Spinal cord (tissue), 10 donors: ENCODE data around the gene CNNM2. TPM values are rescaled to one million over a fixed set of nuclear protein-coding genes. Genes with fewer than 3 reads are reported as not detected.

Experiments used
- DNase-seq, 6 donors: peaks; one replicate each; pipeline versions ENCODE4 v3.0.0 to v3.0.0-alpha.2; 2013 to 2015; ENCODE audit warnings: low spot score in 6 of 6, low read depth in 4 of 6
- H3K27ac ChIP-seq: one replicate; pipeline ENCODE4 v1.5.1; 2013; ENCODE audit warnings: low read depth, low read length, control low read depth
- H3K27me3 ChIP-seq: one replicate; pipeline ENCODE4 v1.6.1; 2013; ENCODE audit warnings: low read length; ENCODE audit not compliant: control insufficient read depth, insufficient read depth
- H3K36me3 ChIP-seq: one replicate; pipeline ENCODE4 v1.6.1; 2013; ENCODE audit warnings: low read length; ENCODE audit not compliant: control insufficient read depth, insufficient read depth
- H3K4me1 ChIP-seq: one replicate; pipeline ENCODE4 v1.6.1; 2013; ENCODE audit warnings: low read length; ENCODE audit not compliant: control insufficient read depth, insufficient read depth
- H3K4me3 ChIP-seq: one replicate; pipeline ENCODE4 v1.5.1; 2013; ENCODE audit warnings: low read depth, low read length, control low read depth
- H3K9me3 ChIP-seq: one replicate; pipeline ENCODE4 v1.6.1; 2013; ENCODE audit warnings: low read length; ENCODE audit not compliant: control insufficient read depth, insufficient read depth
- WGBS: methylation state at CpG from one replicate; pipeline ENCODE4 v1.1.5; 2013; ENCODE audit warnings: missing lambda C conversion rate; ENCODE audit not compliant: insufficient coverage; 5-methylcytosine and 5-hydroxymethylcytosine counted together
- polyA plus RNA-seq, 2 donors: library from polyadenylated mRNA; unstranded; fragments of 120-200 nt; gene quantifications; one replicate each; pipeline ENCODE4 v1.2.1, GENCODE V29; 2013; ENCODE audit not compliant: insufficient read length in 2 of 2
- total RNA-seq, 2 donors: library from RNA; depleted of rRNA in 1 of 2; stranded (reverse); fragments of 120-200 nt in 1 of 2; fragments of >200 nt in 1 of 2; gene quantifications; one replicate each; pipeline versions ENCODE4 v1.2.3 to v1.2.4, GENCODE V29; 2013 to 2014
- donor health status: healthy.

CNNM2 gene
- total and polyA plus RNA-seq, 4 donors, result 9.5 to 13.8 (median 12.8) TPM

- Histone ChIP-seq H3K9me3 (no peaks in the 10 kb centered on the region), H3K27ac (no peak overlapping the region), H3K4me3 (no peak overlapping the region), H3K4me1 (no peaks in the 10 kb centered on the region), H3K36me3 (no peaks in the 10 kb centered on the region), H3K27me3 (no peaks in the 10 kb centered on the region)
- no peak for DNase-seq
- 62% methylated on average over 3 of the region's 5 CpGs for WGBS
These were observed 88.9 kb downstream of the CNNM2 start for GRCh38 chr10:103007017-103007416.

- no peaks in the 10 kb centered on the region for H3K4me1 ChIP-seq
- WGBS, result 58% methylated on average over 5 of the region's 5 CpGs
- H3K9me3 ChIP-seq, result no peaks in the 10 kb centered on the region
- H3K27me3 ChIP-seq, result no peaks in the 10 kb centered on the region
- no peaks in the 10 kb centered on the region for H3K36me3 ChIP-seq
- DNase-seq, result peak in 2 of 6 donors; percentile 5 to 79
- no peak overlapping the region for H3K4me3 ChIP-seq
- H3K27ac ChIP-seq, result no peak overlapping the region
These were observed 95.3 kb downstream of the CNNM2 start for GRCh38 chr10:103013416-103013815.

DNA sequence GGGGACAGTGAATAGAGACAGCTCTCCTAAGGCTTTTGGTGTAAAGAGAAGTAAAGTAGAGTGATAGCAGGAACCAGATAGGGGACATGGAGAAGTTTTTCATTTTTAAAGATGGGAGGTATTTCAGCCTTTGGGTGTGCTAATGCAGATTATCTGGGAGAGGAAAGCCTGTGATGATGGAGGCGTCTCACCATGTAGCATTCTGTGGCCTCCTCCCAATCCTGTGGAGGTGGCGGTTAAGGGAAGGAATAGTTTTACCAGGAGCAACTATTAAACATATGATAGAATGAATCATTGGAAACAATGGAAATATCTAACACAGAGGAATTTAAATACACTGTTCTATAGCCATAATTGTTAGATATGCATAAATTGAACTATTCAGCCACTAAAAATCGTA, 101.3 kb downstream of the CNNM2 start:
- no peak for DNase-seq

DNA sequence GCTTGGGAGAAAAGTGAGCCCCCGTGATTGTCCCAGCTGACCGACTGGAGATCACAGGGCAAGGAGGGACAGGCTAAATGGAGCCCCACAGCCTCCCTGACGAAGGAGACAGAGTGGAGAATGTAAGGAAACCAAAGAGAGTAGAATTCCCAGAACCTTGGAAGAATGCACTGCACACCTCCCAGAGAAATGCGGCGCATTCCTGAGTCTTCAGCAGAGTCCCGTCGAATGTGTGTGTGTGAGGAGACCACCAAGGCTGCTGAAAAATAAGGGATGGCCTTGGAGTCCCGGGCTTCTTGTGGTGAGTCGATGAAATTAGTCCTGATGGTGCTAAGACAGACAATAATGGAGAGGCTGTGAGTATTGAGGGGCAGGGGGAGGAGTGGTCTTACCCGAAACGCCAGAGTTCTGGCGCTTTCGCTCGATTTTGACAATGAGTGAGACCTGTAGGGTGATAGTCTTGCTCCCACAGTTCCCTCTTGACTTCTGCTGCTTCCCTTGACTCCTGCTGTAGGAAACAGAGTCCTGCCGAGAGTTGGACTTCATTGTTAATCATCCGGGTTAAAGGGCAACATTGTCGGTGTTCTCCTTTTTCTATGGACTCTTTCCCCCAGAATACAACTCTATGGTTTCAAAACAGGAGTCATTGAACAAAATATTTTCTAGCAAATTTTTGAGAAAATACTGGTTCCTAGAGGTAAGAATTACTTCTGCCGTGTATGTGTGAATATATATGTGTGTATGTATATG, 103.2 kb downstream of the CNNM2 start:
- Histone ChIP-seq H3K27me3 (no peaks in the 10 kb centered on the region), H3K36me3 (no peaks in the 10 kb centered on the region), H3K4me1 (no peaks in the 10 kb centered on the region), H3K9me3 (no peaks in the 10 kb centered on the region), H3K27ac (no peak overlapping the region), H3K4me3 (no peak overlapping the region)
- no peak for DNase-seq
- WGBS, result 87% methylated on average over 16 of the region's 18 CpGs

More for the DNA sequence above, 101.3 kb downstream of the CNNM2 start:
- WGBS, result no CpG with 5 or more reads among the region's 3 CpGs
- H3K27ac ChIP-seq, result no peak overlapping the region
- H3K4me3 ChIP-seq, result no peak overlapping the region
- H3K27me3 ChIP-seq, result no peaks in the 10 kb centered on the region
- no peaks in the 10 kb centered on the region for H3K9me3 ChIP-seq
- no peaks in the 10 kb centered on the region for H3K36me3 ChIP-seq
- no peaks in the 10 kb centered on the region for H3K4me1 ChIP-seq

- no peak overlapping the region for H3K27ac ChIP-seq
- WGBS, result no CpG with 5 or more reads among the region's 5 CpGs
These were observed 103.8 kb downstream of the CNNM2 start for GRCh38 chr10:103021900-103022293.

DNA sequence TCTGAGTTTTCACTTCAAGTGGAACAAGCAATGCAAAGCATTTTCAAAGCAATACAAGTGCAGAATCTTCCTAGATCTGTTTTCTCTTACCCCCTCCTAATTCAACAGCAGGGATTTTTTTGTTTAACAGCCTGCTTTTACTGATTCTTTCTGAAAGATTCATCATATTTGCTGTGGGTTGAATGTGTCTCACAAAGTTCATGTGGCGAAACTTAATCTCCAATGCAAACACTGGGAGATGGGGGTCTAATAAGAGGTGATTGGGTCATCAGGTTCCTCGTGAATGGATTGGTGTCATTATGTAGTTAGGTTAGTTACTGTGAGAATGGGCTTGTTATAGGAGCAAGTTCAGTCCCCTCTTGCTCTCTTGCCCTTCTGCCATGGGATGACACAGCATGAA, 107.6 kb downstream of the CNNM2 start:
- DNase-seq, result no peak
- H3K4me1 ChIP-seq, result no peaks in the 10 kb centered on the region
- no peaks in the 10 kb centered on the region for H3K36me3 ChIP-seq
- no peak overlapping the region for H3K27ac ChIP-seq
- no peaks in the 10 kb centered on the region for H3K9me3 ChIP-seq
- H3K27me3 ChIP-seq, result no peaks in the 10 kb centered on the region
- no peak overlapping the region for H3K4me3 ChIP-seq
- WGBS, result no CpG with 5 or more reads among the region's 2 CpGs

More at GRCh38 chr10:103021900-103022293, 103.8 kb downstream of the CNNM2 start:
- no peaks in the 10 kb centered on the region for H3K9me3 ChIP-seq
- no peaks in the 10 kb centered on the region for H3K27me3 ChIP-seq
- no peak overlapping the region for H3K4me3 ChIP-seq
- DNase-seq, result no peak
- H3K36me3 ChIP-seq, result no peaks in the 10 kb centered on the region
- H3K4me1 ChIP-seq, result no peaks in the 10 kb centered on the region

GRCh38 chr10:103038570-103038969, 120.5 kb downstream of the CNNM2 start:
- H3K27ac ChIP-seq, result no peak overlapping the region
- no peaks in the 10 kb centered on the region for H3K4me1 ChIP-seq
- DNase-seq, result no peak
- 60% methylated on average over 1 of the region's 2 CpGs for WGBS
- no peaks in the 10 kb centered on the region for H3K9me3 ChIP-seq
- H3K27me3 ChIP-seq, result no peaks in the 10 kb centered on the region
- no peak overlapping the region for H3K4me3 ChIP-seq
- H3K36me3 ChIP-seq, result no peaks in the 10 kb centered on the region

DNA sequence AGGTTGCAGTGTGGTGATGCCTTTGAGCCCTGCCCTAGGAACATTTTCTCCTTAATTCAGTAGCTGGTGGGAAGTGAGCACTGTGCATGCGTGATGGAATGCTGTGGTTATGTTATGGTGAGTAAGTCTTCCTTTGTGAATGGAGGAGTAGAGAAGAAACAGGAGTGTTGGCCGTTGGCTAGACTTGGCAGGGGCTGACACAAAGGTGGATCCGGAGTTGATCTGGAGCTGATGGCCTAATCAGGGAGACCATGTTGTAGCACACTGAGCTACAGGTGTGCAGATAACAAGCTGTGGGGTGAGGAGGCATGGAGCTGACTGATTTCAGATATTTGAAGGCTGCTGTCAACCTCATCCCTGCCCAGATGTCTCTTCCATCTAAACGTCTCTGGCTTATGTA, 122.3 kb downstream of the CNNM2 start:
- H3K4me3 ChIP-seq, result no peak overlapping the region
- no peaks in the 10 kb centered on the region for H3K9me3 ChIP-seq
- no peak for DNase-seq
- H3K36me3 ChIP-seq, result no peaks in the 10 kb centered on the region
- H3K27ac ChIP-seq, result no peak overlapping the region
- 94% methylated on average over 4 of the region's 4 CpGs for WGBS
- no peaks in the 10 kb centered on the region for H3K27me3 ChIP-seq
- H3K4me1 ChIP-seq, result no peaks in the 10 kb centered on the region

DNA sequence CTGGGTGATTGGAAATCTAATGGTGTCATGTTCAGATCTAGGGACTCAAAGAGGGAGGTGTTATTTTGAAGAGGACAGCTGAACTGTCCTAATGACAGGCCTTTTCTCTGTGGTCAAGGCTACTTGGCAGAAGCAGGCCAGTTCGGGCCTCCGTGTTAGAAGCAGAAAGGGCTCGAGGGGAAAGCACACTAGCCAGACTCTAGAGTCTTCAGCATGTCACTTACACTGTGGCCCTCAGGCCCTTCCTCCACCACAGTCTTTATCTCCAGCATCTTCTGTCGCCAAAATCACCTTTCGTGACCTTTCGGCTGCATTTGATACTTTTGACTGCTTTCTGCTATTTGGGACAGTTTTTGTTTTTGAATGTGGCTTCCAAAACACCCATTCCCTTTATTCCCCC, 123.3 kb downstream of the CNNM2 start:
- Histone ChIP-seq H3K27me3 (no peaks in the 10 kb centered on the region), H3K4me1 (no peaks in the 10 kb centered on the region), H3K27ac (no peak overlapping the region), H3K4me3 (no peak overlapping the region), H3K9me3 (no peaks in the 10 kb centered on the region), H3K36me3 (no peaks in the 10 kb centered on the region)
- no CpG with 5 or more reads among the region's 6 CpGs for WGBS
- DNase-seq, result no peak

GRCh38 chr10:103042129-103042528, 124.0 kb downstream of the CNNM2 start:
- 70% methylated on average over 5 of the region's 5 CpGs for WGBS
- no peak overlapping the region for H3K4me3 ChIP-seq
- no peak for DNase-seq
- no peaks in the 10 kb centered on the region for H3K36me3 ChIP-seq
- no peak overlapping the region for H3K27ac ChIP-seq
- H3K9me3 ChIP-seq, result no peaks in the 10 kb centered on the region
- H3K27me3 ChIP-seq, result no peaks in the 10 kb centered on the region
- H3K4me1 ChIP-seq, result no peaks in the 10 kb centered on the region
